ENCODE measurements around the gene NRG3. TPM values are rescaled to one million over a fixed set of nuclear protein-coding genes. Genes with fewer than 3 reads are reported as not detected.

The NRG3 gene
- total and polyA plus RNA-seq, 2 of the 8 experiments (the other 6 are each of a cell fraction or from before 2014, with no cell fraction given) = 4.2 to 5.0 TPM

- Histone ChIP-seq H4K91ac (replicated peaks; ENCODE audit: insufficient read length, low read length) (no peak overlapping the region), H3K4ac (replicated peaks; ENCODE audit: insufficient read length, low read depth, low read length) (no peak overlapping the region), H3K79me1 (ENCODE audit: low read depth, low read length) (no peaks in the 10 kb centered on the region), H3K27ac (ENCODE audit: low read depth, low read length) (no peak overlapping the region), H3K18ac (ENCODE audit: extremely low read depth, low read length) (no peak overlapping the region), H3K56ac (replicated peaks; ENCODE audit: insufficient read length, low read depth, low read length) (no peak overlapping the region), H3K9me3 (ENCODE audit: insufficient read depth in 2 of 2, low read depth in 1 of 2, low read length in 1 of 2) (no peaks in the 10 kb centered on the region), H2BK120ac (replicated peaks; ENCODE audit: low read depth, low read length) (no peak overlapping the region), H4K20me1 (replicated peaks in 1 of 2; ENCODE audit: control insufficient read depth in 1 of 2, insufficient read depth in 2 of 2, low read length in 2 of 2) (no peaks in the 10 kb centered on the region), H3K4me3 (ENCODE audit: extremely low read depth in 1 of 4, insufficient read depth in 2 of 4, low read depth in 3 of 4, low read length in 4 of 4) (no peak overlapping the region), H3K4me2 (ENCODE audit: insufficient read depth in 1 of 2, low read depth in 2 of 2, low read length in 2 of 2) (no peak overlapping the region), H2AK5ac (ENCODE audit: low read depth, low read length) (no peak overlapping the region), H3K14ac (ENCODE audit: insufficient read length) (no peak overlapping the region), H3K23me2 (ENCODE audit: low read depth, low read length) (no peaks in the 10 kb centered on the region; the same call in 1 of the 2 replicates), H3K36me3 (ENCODE audit: control insufficient read depth in 2 of 4, insufficient read depth in 4 of 4, low read length in 3 of 4) (no peaks in the 10 kb centered on the region), H2BK15ac (ENCODE audit: low read length) (no peak overlapping the region), H3K4me1 (replicated peaks in 1 of 4; ENCODE audit: control insufficient read depth in 3 of 4, insufficient read depth in 4 of 4, low read length in 3 of 4) (0 out of 7 replicates have a peak, but pooled peaks cover 0 to 5% (median 0%) of the 10 kb centered on the region in 4 experiments), H3K23ac (ENCODE audit: insufficient read length) (no peak overlapping the region), H3K27me3 (replicated peaks in 1 of 4; ENCODE audit: control insufficient read depth in 3 of 4, extremely low read depth in 1 of 4, insufficient read depth in 3 of 4, low read length in 3 of 4) (peaks cover 0 to 3% (median 0%) of the 10 kb centered on the region in 4 experiments; a peak in 1 of 7 replicates), H2BK20ac (ENCODE audit: low read length) (no peak overlapping the region), H4K8ac (ENCODE audit: extremely low read depth, insufficient read depth, low read length) (no peak overlapping the region), H2BK5ac (ENCODE audit: low read depth, low read length) (no peak overlapping the region), H2BK12ac (ENCODE audit: low read depth, low read length) (no peak overlapping the region), H4K5ac (ENCODE audit: insufficient read length, low read depth, low read length) (no peak overlapping the region), H3K79me2 (ENCODE audit: control insufficient read depth in 1 of 2, insufficient read depth in 2 of 2, low read length in 2 of 2) (no peaks in the 10 kb centered on the region), H3K9ac (replicated peaks in 1 of 4; ENCODE audit: extremely low read depth in 1 of 4, low read depth in 3 of 4, low read length in 3 of 4) (no peak overlapping the region), H2AFZ (ENCODE audit: low read length) (no peak overlapping the region)
- ChIA-PET CTCF (ENCODE audit: partially characterized antibody) (interaction anchor here (0.9 to 2.5 kb wide), 8 partner anchors 17 to 917 kb away, joined by 3 to 8 read pairs (median 3); no protein-coding TSS in a partner anchor), POLR2A (ENCODE audit: partially characterized antibody) (no interaction called here)
- FAIRE-seq (peak; percentile 68), DNase-seq (ENCODE audit: low read depth in 1 of 2, low spot score in 2 of 2) (peak in 1 of 2 experiments; percentile 55)
- no peak for TF ChIP-seq TBP (IDR thresholded peaks at IDR 0.05; ENCODE audit: low read depth, low read length)
- TF ChIP-seq, protein P1, sequence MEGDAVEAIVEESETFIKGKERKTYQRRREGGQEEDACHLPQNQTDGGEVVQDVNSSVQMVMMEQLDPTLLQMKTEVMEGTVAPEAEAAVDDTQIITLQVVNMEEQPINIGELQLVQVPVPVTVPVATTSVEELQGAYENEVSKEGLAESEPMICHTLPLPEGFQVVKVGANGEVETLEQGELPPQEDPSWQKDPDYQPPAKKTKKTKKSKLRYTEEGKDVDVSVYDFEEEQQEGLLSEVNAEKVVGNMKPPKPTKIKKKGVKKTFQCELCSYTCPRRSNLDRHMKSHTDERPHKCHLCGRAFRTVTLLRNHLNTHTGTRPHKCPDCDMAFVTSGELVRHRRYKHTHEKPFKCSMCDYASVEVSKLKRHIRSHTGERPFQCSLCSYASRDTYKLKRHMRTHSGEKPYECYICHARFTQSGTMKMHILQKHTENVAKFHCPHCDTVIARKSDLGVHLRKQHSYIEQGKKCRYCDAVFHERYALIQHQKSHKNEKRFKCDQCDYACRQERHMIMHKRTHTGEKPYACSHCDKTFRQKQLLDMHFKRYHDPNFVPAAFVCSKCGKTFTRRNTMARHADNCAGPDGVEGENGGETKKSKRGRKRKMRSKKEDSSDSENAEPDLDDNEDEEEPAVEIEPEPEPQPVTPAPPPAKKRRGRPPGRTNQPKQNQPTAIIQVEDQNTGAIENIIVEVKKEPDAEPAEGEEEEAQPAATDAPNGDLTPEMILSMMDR (IDR thresholded peaks at IDR 0.05; ENCODE audit: control extremely low read depth in 1 of 3, insufficient read depth in 1 of 3, low read depth in 1 of 3, low read length in 3 of 3) = peak; percentile 22 to 79 (median 62)
- no peak for TF ChIP-seq KDM4A (IDR thresholded peaks at IDR 0.05; ENCODE audit: low read depth, low read length, severe bottlenecking)
- TF ChIP-seq, protein P2, sequence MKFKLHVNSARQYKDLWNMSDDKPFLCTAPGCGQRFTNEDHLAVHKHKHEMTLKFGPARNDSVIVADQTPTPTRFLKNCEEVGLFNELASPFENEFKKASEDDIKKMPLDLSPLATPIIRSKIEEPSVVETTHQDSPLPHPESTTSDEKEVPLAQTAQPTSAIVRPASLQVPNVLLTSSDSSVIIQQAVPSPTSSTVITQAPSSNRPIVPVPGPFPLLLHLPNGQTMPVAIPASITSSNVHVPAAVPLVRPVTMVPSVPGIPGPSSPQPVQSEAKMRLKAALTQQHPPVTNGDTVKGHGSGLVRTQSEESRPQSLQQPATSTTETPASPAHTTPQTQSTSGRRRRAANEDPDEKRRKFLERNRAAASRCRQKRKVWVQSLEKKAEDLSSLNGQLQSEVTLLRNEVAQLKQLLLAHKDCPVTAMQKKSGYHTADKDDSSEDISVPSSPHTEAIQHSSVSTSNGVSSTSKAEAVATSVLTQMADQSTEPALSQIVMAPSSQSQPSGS (IDR thresholded peaks at IDR 0.05; ENCODE audit: low read length) = no peak
- TF ChIP-seq SAP30 (IDR thresholded peaks at IDR 0.05; ENCODE audit: insufficient read depth, insufficient replicate concordance, low read length) = no peak
- TF ChIP-seq RAD21 (IDR thresholded peaks at IDR 0.05 in 1 of 2, conservative IDR thresholded peaks at IDR 0.05 in 1 of 2; ENCODE audit: low read depth in 2 of 2, low read length in 2 of 2) = peak; percentile 92 to 93
- TF ChIP-seq JUN (IDR thresholded peaks at IDR 0.05; ENCODE audit: low read depth, low read length) = no peak
- TF ChIP-seq TAF7 (optimal IDR thresholded peaks at IDR 0.05; ENCODE audit: borderline replicate concordance, low read depth, low read length) = no peak
- TF ChIP-seq CEBPB (IDR thresholded peaks at IDR 0.05; ENCODE audit: low read depth, low read length) = no peak
These were observed 36.0 kb upstream of the NRG3 start for GRCh38 chr10:81838950-81839349.
